ENCODE measurements around the gene CHRNB1.

- TF ChIP-seq, protein P1, sequence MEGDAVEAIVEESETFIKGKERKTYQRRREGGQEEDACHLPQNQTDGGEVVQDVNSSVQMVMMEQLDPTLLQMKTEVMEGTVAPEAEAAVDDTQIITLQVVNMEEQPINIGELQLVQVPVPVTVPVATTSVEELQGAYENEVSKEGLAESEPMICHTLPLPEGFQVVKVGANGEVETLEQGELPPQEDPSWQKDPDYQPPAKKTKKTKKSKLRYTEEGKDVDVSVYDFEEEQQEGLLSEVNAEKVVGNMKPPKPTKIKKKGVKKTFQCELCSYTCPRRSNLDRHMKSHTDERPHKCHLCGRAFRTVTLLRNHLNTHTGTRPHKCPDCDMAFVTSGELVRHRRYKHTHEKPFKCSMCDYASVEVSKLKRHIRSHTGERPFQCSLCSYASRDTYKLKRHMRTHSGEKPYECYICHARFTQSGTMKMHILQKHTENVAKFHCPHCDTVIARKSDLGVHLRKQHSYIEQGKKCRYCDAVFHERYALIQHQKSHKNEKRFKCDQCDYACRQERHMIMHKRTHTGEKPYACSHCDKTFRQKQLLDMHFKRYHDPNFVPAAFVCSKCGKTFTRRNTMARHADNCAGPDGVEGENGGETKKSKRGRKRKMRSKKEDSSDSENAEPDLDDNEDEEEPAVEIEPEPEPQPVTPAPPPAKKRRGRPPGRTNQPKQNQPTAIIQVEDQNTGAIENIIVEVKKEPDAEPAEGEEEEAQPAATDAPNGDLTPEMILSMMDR (IDR thresholded peaks at IDR 0.05) = no peak
- TF ChIP-seq POLR2A (IDR thresholded peaks at IDR 0.05) = no peak
Observed at GRCh38 chr17:7410634-7411426, 34.0 kb upstream of the CHRNB1 start.

All from Peyer's patch (tissue), 4 donors.